ENCODE measurements around the gene FAM83F. TPM values are rescaled to one million over a fixed set of nuclear protein-coding genes. Genes with fewer than 3 reads are reported as not detected.

The FAM83F gene
- total RNA-seq, 1 donor = not detected

GRCh38 chr22:40055143-40055883 is 60.6 kb downstream of the FAM83F start:
- no peak overlapping the region for H3K4me2 ChIP-seq (ENCODE audit: insufficient read depth, low read length)
- no peaks in the 10 kb centered on the region for H3K36me3 ChIP-seq (ENCODE audit: insufficient read depth, low read length)
- H3K27me3 ChIP-seq (ENCODE audit: insufficient read depth, low read length) = peaks cover 4% of the 10 kb centered on the region
- H2AFZ ChIP-seq (ENCODE audit: low read length) = no peak overlapping the region
- no peak for DNase-seq (ENCODE audit: insufficient read length, low spot score, missing footprints)
- H3K4me3 ChIP-seq (ENCODE audit: insufficient read depth, low read length) = no peak overlapping the region
- H3K79me2 ChIP-seq (ENCODE audit: insufficient read depth, low read length) = peaks cover 13% of the 10 kb centered on the region
- TF ChIP-seq CTCF (IDR thresholded peaks at IDR 0.05; ENCODE audit: extremely low read depth, low read depth, low read length) = no peak
- peaks cover 48% of the 10 kb centered on the region for H4K20me1 ChIP-seq (ENCODE audit: insufficient read depth, low read length)
- no peak overlapping the region for H3K27ac ChIP-seq (ENCODE audit: low read depth, low read length)
- H3K4me1 ChIP-seq (ENCODE audit: insufficient read depth, low read length) = no peaks in the 10 kb centered on the region
- no peaks in the 10 kb centered on the region for H3K9me3 ChIP-seq (ENCODE audit: low read depth, low read length)

- H3K4me2 ChIP-seq (ENCODE audit: insufficient read depth, low read length) = no peak overlapping the region
- no peak overlapping the region for H2AFZ ChIP-seq (ENCODE audit: low read length)
- H3K27me3 ChIP-seq (ENCODE audit: insufficient read depth, low read length) = peaks cover 4% of the 10 kb centered on the region
- no peak for DNase-seq (ENCODE audit: insufficient read length, low spot score, missing footprints)
- H3K4me3 ChIP-seq (ENCODE audit: insufficient read depth, low read length) = no peak overlapping the region
- TF ChIP-seq CTCF (IDR thresholded peaks at IDR 0.05; ENCODE audit: extremely low read depth, low read depth, low read length) = no peak
- peaks cover 9% of the 10 kb centered on the region for H3K79me2 ChIP-seq (ENCODE audit: insufficient read depth, low read length)
- no peaks in the 10 kb centered on the region for H3K9me3 ChIP-seq (ENCODE audit: low read depth, low read length)
- H3K27ac ChIP-seq (ENCODE audit: low read depth, low read length) = no peak overlapping the region
- H3K36me3 ChIP-seq (ENCODE audit: insufficient read depth, low read length) = no peaks in the 10 kb centered on the region
- H4K20me1 ChIP-seq (ENCODE audit: insufficient read depth, low read length) = peaks cover 45% of the 10 kb centered on the region
- no peaks in the 10 kb centered on the region for H3K4me1 ChIP-seq (ENCODE audit: insufficient read depth, low read length)
Observed at GRCh38 chr22:40056154-40056553, 61.4 kb downstream of the FAM83F start.

GRCh38 chr22:40056559-40056958 is 61.8 kb downstream of the FAM83F start:
- Histone ChIP-seq H3K4me2 (ENCODE audit: insufficient read depth, low read length) (no peak overlapping the region), H3K36me3 (ENCODE audit: insufficient read depth, low read length) (no peaks in the 10 kb centered on the region), H4K20me1 (ENCODE audit: insufficient read depth, low read length) (peaks cover 42% of the 10 kb centered on the region), H3K27me3 (ENCODE audit: insufficient read depth, low read length) (peaks cover 4% of the 10 kb centered on the region), H3K9me3 (ENCODE audit: low read depth, low read length) (no peaks in the 10 kb centered on the region), H3K4me3 (ENCODE audit: insufficient read depth, low read length) (no peak overlapping the region), H3K27ac (ENCODE audit: low read depth, low read length) (no peak overlapping the region), H2AFZ (ENCODE audit: low read length) (no peak overlapping the region), H3K4me1 (ENCODE audit: insufficient read depth, low read length) (no peaks in the 10 kb centered on the region), H3K79me2 (ENCODE audit: insufficient read depth, low read length) (peaks cover 6% of the 10 kb centered on the region)
- no peak for TF ChIP-seq CTCF (IDR thresholded peaks at IDR 0.05; ENCODE audit: extremely low read depth, low read depth, low read length)
- DNase-seq (ENCODE audit: insufficient read length, low spot score, missing footprints) = no peak

- no peak overlapping the region for H3K27ac ChIP-seq (ENCODE audit: low read depth, low read length)
- H3K9me3 ChIP-seq (ENCODE audit: low read depth, low read length) = no peaks in the 10 kb centered on the region
Observed at GRCh38 chr22:40057652-40058051, 62.9 kb downstream of the FAM83F start.

More at GRCh38 chr22:40057652-40058051, 62.9 kb downstream of the FAM83F start:
- H3K4me2 ChIP-seq (ENCODE audit: insufficient read depth, low read length) = no peak overlapping the region
- peaks cover 4% of the 10 kb centered on the region for H3K27me3 ChIP-seq (ENCODE audit: insufficient read depth, low read length)
- peaks cover 36% of the 10 kb centered on the region for H4K20me1 ChIP-seq (ENCODE audit: insufficient read depth, low read length)
- H3K79me2 ChIP-seq (ENCODE audit: insufficient read depth, low read length) = peaks cover 4% of the 10 kb centered on the region
- DNase-seq (ENCODE audit: insufficient read length, low spot score, missing footprints) = no peak
- no peaks in the 10 kb centered on the region for H3K4me1 ChIP-seq (ENCODE audit: insufficient read depth, low read length)
- no peak for TF ChIP-seq CTCF (IDR thresholded peaks at IDR 0.05; ENCODE audit: extremely low read depth, low read depth, low read length)
- H2AFZ ChIP-seq (ENCODE audit: low read length) = no peak overlapping the region
- no peaks in the 10 kb centered on the region for H3K36me3 ChIP-seq (ENCODE audit: insufficient read depth, low read length)
- no peak overlapping the region for H3K4me3 ChIP-seq (ENCODE audit: insufficient read depth, low read length)

All from osteoblast (primary cell).